Tibial nerve (tissue), 4 donors: ENCODE measurements around the gene CXCR4. TPM values are rescaled to one million over a fixed set of nuclear protein-coding genes. Genes with fewer than 3 reads are reported as not detected.
A peak's percentile ranks its signal among the peaks of the same experiment; 100 is the strongest.

Experiments used
- DNase-seq, 2 donors: peaks; one replicate each; pipeline ENCODE4 v3.0.0-alpha.2; 2019; ENCODE audit warnings: low spot score in 2 of 2
- H3K27ac ChIP-seq, 4 donors: fragments of 200-600 bp; sonication (generic) in 3 of 4; one replicate each; pipeline ENCODE4 v1.5.1; 2017 to 2019; ENCODE audit warnings: mild to moderate bottlenecking in 1 of 4
- H3K27me3 ChIP-seq, 2 donors: fragments of 200-600 bp; sonication (generic) in 1 of 2; one replicate each; pipeline versions ENCODE4 v1.5.1 to v1.6.0; 2017 to 2019
- H3K36me3 ChIP-seq, 3 donors: fragments of 200-600 bp; sonication (generic); one replicate each; pipeline ENCODE4 v1.5.1; 2018 to 2019
- H3K4me1 ChIP-seq, 4 donors: fragments of 200-600 bp; sonication (generic) in 3 of 4; one replicate each; pipeline ENCODE4 v1.5.1; 2017 to 2019
- H3K4me3 ChIP-seq, 4 donors: fragments of 200-600 bp; sonication (generic) in 3 of 4; one replicate each; pipeline ENCODE4 v1.5.1; 2017 to 2019; ENCODE audit warnings: mild to moderate bottlenecking in 1 of 4, moderate library complexity in 1 of 4
- H3K9me3 ChIP-seq, 4 donors: fragments of 200-600 bp; sonication (generic) in 3 of 4; one replicate each; pipeline ENCODE4 v1.5.1; 2017 to 2019
- CTCF ChIP-seq, 5 experiments: fragments of 200-600 bp in 3 of 5; fragments of 450-650 bp in 2 of 5; sonication (generic) in 3 of 5; IDR thresholded peaks; one replicate each; pipeline ENCODE4 v1.5.1; 2016 to 2019; ENCODE audit warnings: antibody characterized with exemption in 5 of 5, mild to moderate bottlenecking in 3 of 5, moderate library complexity in 2 of 5
- EP300 ChIP-seq, 2 donors: sonication (generic); formaldehyde crosslinking; IDR thresholded peaks; one replicate each; pipeline ENCODE4 v1.6.1; 2017; ENCODE audit warnings: antibody characterized with exemption in 2 of 2, mild to moderate bottlenecking in 1 of 2
- POLR2A ChIP-seq, 2 donors: fragments of 450-650 bp; IDR thresholded peaks; one replicate each; pipeline ENCODE4 v1.6.1; 2017; ENCODE audit warnings: antibody characterized with exemption in 2 of 2, mild to moderate bottlenecking in 2 of 2, moderate library complexity in 2 of 2
- WGBS, 2 donors: methylation state at CpG; one replicate each; pipeline ENCODE4 v1.1.5; 2018; 5-methylcytosine and 5-hydroxymethylcytosine counted together
- total RNA-seq, 4 donors: library from RNA; depleted of rRNA; stranded (reverse); fragments of >200 nt; gene quantifications; one replicate each; pipeline ENCODE4 v1.1.0, GENCODE V29; 2016

CXCR4 gene
- total RNA-seq, 4 donors from 2014 or later: 21.3 to 38.5 (median 31.9) TPM

GRCh38 chr2:136119717-136120675, 2.0 kb upstream of the CXCR4 start:
- Histone ChIP-seq H3K4me1 (peaks cover 0 to 43% (median 5%) of the 10 kb centered on the region in 4 donors), H3K27ac (peak overlapping the region in 2 of 4 donors; percentile 78 to 85), H3K36me3 (no peaks in the 10 kb centered on the region), H3K9me3 (no peaks in the 10 kb centered on the region), H3K4me3 (peak overlapping the region in 2 of 4 donors; percentile 55 to 58), H3K27me3 (peaks cover 0 to 39% of the 10 kb centered on the region in 2 donors)
- WGBS, 2 donors: 31 to 47% methylated on average over 16 of the region's 16 CpGs
- DNase-seq: no peak
- no peak for TF ChIP-seq CTCF (IDR thresholded peaks at IDR 0.05)
- TF ChIP-seq POLR2A (IDR thresholded peaks at IDR 0.05): no peak
- TF ChIP-seq EP300 (IDR thresholded peaks at IDR 0.05): no peak

DNA sequence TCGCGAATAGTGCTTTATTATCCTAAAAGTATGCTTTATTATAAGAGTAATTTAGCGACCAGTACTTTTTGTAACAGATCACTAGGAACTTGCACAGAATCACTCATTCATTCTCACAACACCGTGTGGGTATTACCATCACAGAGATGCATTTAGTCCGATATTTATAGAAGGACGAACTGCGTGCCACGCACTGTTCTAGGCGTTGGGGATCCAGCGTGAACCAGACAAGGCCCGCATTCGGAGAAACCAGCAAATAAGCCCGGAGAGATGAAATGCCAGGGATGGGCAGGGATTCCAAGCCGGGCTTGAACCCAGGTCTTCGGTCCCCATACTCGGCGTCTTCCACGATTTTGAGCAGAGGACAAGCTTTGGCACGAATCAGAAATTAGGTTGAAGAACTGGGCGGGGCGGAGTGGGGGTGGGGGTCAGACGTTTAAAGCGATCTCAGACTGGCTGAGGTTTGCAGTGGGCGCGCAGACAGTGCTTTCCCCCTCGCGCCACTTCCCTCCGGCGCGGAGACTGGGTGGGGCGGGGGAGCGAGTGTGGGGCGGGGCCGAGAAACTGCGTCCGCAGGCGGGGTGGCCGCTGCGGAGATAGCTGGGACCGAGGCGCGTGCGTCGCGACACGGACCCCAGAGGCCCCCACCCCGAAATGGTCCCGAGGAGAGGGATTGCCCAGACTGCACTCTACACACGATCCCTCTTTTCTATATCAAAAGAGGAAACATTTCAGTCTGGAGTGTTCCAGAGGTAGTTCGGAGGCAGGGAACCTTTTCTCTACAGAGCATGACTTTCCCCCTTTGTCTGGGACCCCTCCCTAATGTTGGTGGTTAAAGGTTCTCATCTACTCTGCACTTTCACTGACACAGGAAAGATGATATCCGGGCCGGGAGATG, 1.1 kb upstream of the CXCR4 start:
- Histone ChIP-seq H3K36me3 (no peaks in the 10 kb centered on the region), H3K27me3 (peaks cover 0 to 44% of the 10 kb centered on the region in 2 donors), H3K4me3 (peak overlapping the region; percentile 30 to 58 (median 50)), H3K9me3 (no peaks in the 10 kb centered on the region), H3K27ac (peak overlapping the region in 3 of 4 donors; percentile 5 to 85 (median 78)), H3K4me1 (peaks cover 0 to 43% (median 5%) of the 10 kb centered on the region in 4 donors)
- 1 to 2% methylated on average over 46 to 52 of the region's 52 CpGs for WGBS, 2 donors
- no peak for TF ChIP-seq CTCF (IDR thresholded peaks at IDR 0.05)
- TF ChIP-seq POLR2A (IDR thresholded peaks at IDR 0.05): peak in 1 of 2 donors; percentile 16
- TF ChIP-seq EP300 (IDR thresholded peaks at IDR 0.05): peak in 1 of 2 donors; percentile 15
- DNase-seq: peak; percentile 38 to 54

- H3K4me3 ChIP-seq: peak overlapping the region; percentile 30 to 58 (median 50)
- H3K9me3 ChIP-seq: no peaks in the 10 kb centered on the region
- H3K27me3 ChIP-seq: peaks cover 0 to 44% of the 10 kb centered on the region in 2 donors
- no peaks in the 10 kb centered on the region for H3K36me3 ChIP-seq
- TF ChIP-seq EP300 (IDR thresholded peaks at IDR 0.05) (no peak), CTCF (IDR thresholded peaks at IDR 0.05) (no peak), POLR2A (IDR thresholded peaks at IDR 0.05) (no peak)
- no peak for DNase-seq
- 0% methylated on average over 34 of the region's 35 CpGs for WGBS, 2 donors
- H3K27ac ChIP-seq: peak overlapping the region; percentile 14 to 85 (median 72)
- peaks cover 0 to 43% (median 5%) of the 10 kb centered on the region in 4 donors for H3K4me1 ChIP-seq
These were observed 533 bp downstream of the CXCR4 start for GRCh38 chr2:136117391-136117841.

GRCh38 chr2:136116813-136117390, 1.0 kb downstream of the CXCR4 start:
- no peak for DNase-seq
- TF ChIP-seq CTCF (IDR thresholded peaks at IDR 0.05) (no peak), EP300 (IDR thresholded peaks at IDR 0.05) (no peak), POLR2A (IDR thresholded peaks at IDR 0.05) (no peak)
- H3K4me3 ChIP-seq: peak overlapping the region; percentile 30 to 58 (median 50)

More at GRCh38 chr2:136116813-136117390, 1.0 kb downstream of the CXCR4 start:
- H3K27ac ChIP-seq: peak overlapping the region; percentile 29 to 85 (median 72)
- H3K4me1 ChIP-seq: peaks cover 0 to 46% (median 5%) of the 10 kb centered on the region in 4 donors
- 1 to 2% methylated on average over 13 to 39 of the region's 57 CpGs for WGBS, 2 donors
- peaks cover 0 to 44% of the 10 kb centered on the region in 2 donors for H3K27me3 ChIP-seq
- H3K9me3 ChIP-seq: no peaks in the 10 kb centered on the region
- no peaks in the 10 kb centered on the region for H3K36me3 ChIP-seq
